HK-2 (cell line): Measurements from ENCODE around the gene RARRES1.

Experiments
- DNase-seq: peaks from one replicate; pipeline ENCODE4 v3.0.0-alpha.2; 2018; ENCODE audit not compliant: unreplicated experiment

Gene RARRES1

GRCh38 chr3:158731938-158732855, at the start of gene RARRES1:
RARRES1 (minus strand) TSS chr3:158732457; CDS start chr3:158732415, 42 bp downstream.
- DNase-seq = no peak

- DNase-seq = no peak
These were observed 49.6 kb upstream of the RARRES1 start for GRCh38 chr3:158781849-158782248.

GRCh38 chr3:158781191-158781590, 48.9 kb upstream of the RARRES1 start:
- DNase-seq = no peak

- no peak for DNase-seq
These were observed 48.5 kb upstream of the RARRES1 start for GRCh38 chr3:158780766-158781165.

- no peak for DNase-seq
These were observed 45.1 kb upstream of the RARRES1 start for GRCh38 chr3:158777161-158777873.

GRCh38 chr3:158776531-158776930, 44.3 kb upstream of the RARRES1 start:
- DNase-seq = no peak

- no peak for DNase-seq
These were observed 43.5 kb upstream of the RARRES1 start for GRCh38 chr3:158775426-158776410.

GRCh38 chr3:158774965-158775364, 42.7 kb upstream of the RARRES1 start:
- no peak for DNase-seq

- DNase-seq = no peak
These were observed 41.9 kb upstream of the RARRES1 start for GRCh38 chr3:158773845-158774830.

- DNase-seq = no peak
These were observed 40.9 kb upstream of the RARRES1 start for GRCh38 chr3:158773166-158773565.

- no peak for DNase-seq
These were observed 39.7 kb upstream of the RARRES1 start for GRCh38 chr3:158771982-158772381.

GRCh38 chr3:158771577-158771976, 39.3 kb upstream of the RARRES1 start:
- DNase-seq = no peak

- no peak for DNase-seq
These were observed 38.6 kb upstream of the RARRES1 start for GRCh38 chr3:158770741-158771350.

- DNase-seq = no peak
These were observed 37.9 kb upstream of the RARRES1 start for GRCh38 chr3:158769952-158770740.

- DNase-seq = no peak
These were observed 37.3 kb upstream of the RARRES1 start for GRCh38 chr3:158769549-158769948.

GRCh38 chr3:158768881-158769543, 36.8 kb upstream of the RARRES1 start:
- DNase-seq = no peak

GRCh38 chr3:158768361-158768787, 36.1 kb upstream of the RARRES1 start:
- DNase-seq = peak; percentile 16

- no peak for DNase-seq
These were observed 34.1 kb upstream of the RARRES1 start for GRCh38 chr3:158766364-158766763.
